ENCODE results near the gene ZSWIM3.

GRCh38 chr20:45878076-45878761, 20.8 kb downstream of the ZSWIM3 start:
- TF ChIP-seq, protein P1, sequence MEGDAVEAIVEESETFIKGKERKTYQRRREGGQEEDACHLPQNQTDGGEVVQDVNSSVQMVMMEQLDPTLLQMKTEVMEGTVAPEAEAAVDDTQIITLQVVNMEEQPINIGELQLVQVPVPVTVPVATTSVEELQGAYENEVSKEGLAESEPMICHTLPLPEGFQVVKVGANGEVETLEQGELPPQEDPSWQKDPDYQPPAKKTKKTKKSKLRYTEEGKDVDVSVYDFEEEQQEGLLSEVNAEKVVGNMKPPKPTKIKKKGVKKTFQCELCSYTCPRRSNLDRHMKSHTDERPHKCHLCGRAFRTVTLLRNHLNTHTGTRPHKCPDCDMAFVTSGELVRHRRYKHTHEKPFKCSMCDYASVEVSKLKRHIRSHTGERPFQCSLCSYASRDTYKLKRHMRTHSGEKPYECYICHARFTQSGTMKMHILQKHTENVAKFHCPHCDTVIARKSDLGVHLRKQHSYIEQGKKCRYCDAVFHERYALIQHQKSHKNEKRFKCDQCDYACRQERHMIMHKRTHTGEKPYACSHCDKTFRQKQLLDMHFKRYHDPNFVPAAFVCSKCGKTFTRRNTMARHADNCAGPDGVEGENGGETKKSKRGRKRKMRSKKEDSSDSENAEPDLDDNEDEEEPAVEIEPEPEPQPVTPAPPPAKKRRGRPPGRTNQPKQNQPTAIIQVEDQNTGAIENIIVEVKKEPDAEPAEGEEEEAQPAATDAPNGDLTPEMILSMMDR (IDR thresholded peaks at IDR 0.05) = no peak
- TF ChIP-seq POLR2A (IDR thresholded peaks at IDR 0.05) = no peak
